WTC11 (cell line): ENCODE results near the gene PDK4. TPM values are rescaled to one million over a fixed set of nuclear protein-coding genes. Genes with fewer than 3 reads are reported as not detected.

Experiments used
- ATAC-seq: fragments of 200-7000 bp; cut with Tn5 transposase; 2 replicates; pipeline ENCODE4 v1.10.0; 2021; ENCODE audit warnings: mild to moderate bottlenecking, moderate library complexity
- CTCF ChIA-PET: fragments of 300-600 bp; sonication (Branson Sonifier 250); formaldehyde crosslinking; loops from one replicate; lab custom pipeline; 2021; ENCODE audit warnings: antibody characterized with exemption; lab: Charles Lee
- POLR2A ChIA-PET: fragments of 350-600 bp; sonication (Branson Sonifier 250); formaldehyde crosslinking; loops from one replicate; lab custom pipeline; 2021; ENCODE audit warnings: antibody characterized with exemption; lab: Charles Lee
- DNase-seq: peaks from one replicate; pipeline ENCODE4 v3.0.0; 2021; ENCODE audit warnings: low spot score
- H3K27ac Mint-ChIP-seq: 2 replicates; pipeline ENCODE4 v1.8.0; 2021; ENCODE audit warnings: mixed read lengths
- H3K27me3 Mint-ChIP-seq: 2 replicates; pipeline ENCODE4 v1.8.0; 2021; ENCODE audit warnings: low read depth, mild to moderate bottlenecking, moderate library complexity, mixed read lengths
- H3K36me3 Mint-ChIP-seq: 2 replicates; pipeline ENCODE4 v1.8.0; 2021; ENCODE audit warnings: mixed read lengths
- H3K4me1 Mint-ChIP-seq: 2 replicates; pipeline ENCODE4 v1.8.0; 2022; ENCODE audit warnings: mixed read lengths
- H3K4me3 Mint-ChIP-seq: 2 replicates; pipeline ENCODE4 v1.8.0; 2021; ENCODE audit warnings: mild to moderate bottlenecking, moderate library complexity, mixed read lengths
- H3K9me3 Mint-ChIP-seq: 2 replicates; pipeline ENCODE4 v1.8.0; 2021; ENCODE audit warnings: mixed read lengths
- CREM ChIP-seq: sonication (generic); formaldehyde crosslinking; IDR thresholded peaks from 2 replicates; pipeline ENCODE4 v1.8.1; 2022; ENCODE audit warnings: mild to moderate bottlenecking, missing genetic modification reagents, moderate library complexity
- ESRRA ChIP-seq: sonication (generic); formaldehyde crosslinking; IDR thresholded peaks from 2 replicates; pipeline ENCODE4 v1.8.1; 2022; ENCODE audit warnings: mild to moderate bottlenecking, missing genetic modification reagents, borderline replicate concordance
- HMGA2 ChIP-seq: fragments of 250-450 bp; sonication (Bioruptor Pico); IDR thresholded peaks from 2 replicates; pipeline ENCODE4 v1.4.0; 2021; ENCODE audit warnings: mild to moderate bottlenecking, moderate library complexity
- IRF2 ChIP-seq: sonication (generic); formaldehyde crosslinking; IDR thresholded peaks from 2 replicates; pipeline ENCODE4 v1.8.0; 2022; ENCODE audit warnings: low read depth, missing genetic modification reagents, borderline replicate concordance
- KAT7 ChIP-seq: sonication (generic); formaldehyde crosslinking; IDR thresholded peaks from 2 replicates; pipeline ENCODE4 v1.8.1; 2023; ENCODE audit warnings: missing genetic modification reagents, mild to moderate bottlenecking, borderline replicate concordance
- NR3C1 ChIP-seq: sonication (generic); formaldehyde crosslinking; conservative IDR thresholded peaks from 2 replicates; pipeline ENCODE4 v1.8.1; 2023; ENCODE audit warnings: low read depth, mild to moderate bottlenecking, missing genetic modification reagents
- SMAD4 ChIP-seq: sonication (generic); formaldehyde crosslinking; IDR thresholded peaks from 2 replicates; pipeline ENCODE4 v1.8.0; 2022; ENCODE audit warnings: mild to moderate bottlenecking, missing genetic modification reagents
- ZNF121 ChIP-seq: sonication (generic); formaldehyde crosslinking; IDR thresholded peaks from 2 replicates; pipeline ENCODE4 v1.8.0; 2023; ENCODE audit warnings: missing genetic modification reagents
- ZNF138 ChIP-seq: sonication (generic); formaldehyde crosslinking; conservative IDR thresholded peaks from 2 replicates; pipeline ENCODE4 v1.8.1; 2022; ENCODE audit warnings: mild to moderate bottlenecking, moderate library complexity, missing genetic modification reagents
- ZNF219 ChIP-seq: sonication (generic); formaldehyde crosslinking; IDR thresholded peaks from 2 replicates; pipeline ENCODE4 v1.8.0; 2023; ENCODE audit warnings: missing genetic modification reagents, mild to moderate bottlenecking, borderline replicate concordance
- ZNF396 ChIP-seq: fragments of 250-450 bp; sonication (Bioruptor Pico); IDR thresholded peaks from 2 replicates; pipeline ENCODE4 v1.8.0; 2021; ENCODE audit warnings: mild to moderate bottlenecking, moderate library complexity, borderline replicate concordance
- ZNF671 ChIP-seq: fragments of 250-450 bp; sonication (Bioruptor Pico); IDR thresholded peaks from 2 replicates; pipeline ENCODE4 v1.8.0; 2021; ENCODE audit warnings: mild to moderate bottlenecking
- total RNA-seq: library from RNA; stranded (reverse); gene quantifications from 3 replicates; pipeline ENCODE4 v1.2.3, GENCODE V29; 2021
- TF ChIP-seq, protein P1 (sequence below): fragments of 250-450 bp; sonication (Bioruptor Pico); conservative IDR thresholded peaks from 2 replicates; pipeline ENCODE4 v1.9.0; 2021; ENCODE audit warnings: mild to moderate bottlenecking
- TF ChIP-seq, protein P2 (sequence below): sonication (generic); formaldehyde crosslinking; IDR thresholded peaks from 2 replicates; pipeline ENCODE4 v1.8.1; 2023; ENCODE audit warnings: mild to moderate bottlenecking, missing genetic modification reagents
- TF ChIP-seq, protein P3 (sequence below): sonication (generic); formaldehyde crosslinking; IDR thresholded peaks from 2 replicates; pipeline ENCODE4 v1.8.0; 2022; ENCODE audit warnings: missing genetic modification reagents
- TF ChIP-seq, protein P4 (sequence below): sonication (generic); formaldehyde crosslinking; IDR thresholded peaks from 2 replicates; pipeline ENCODE4 v1.8.1; 2022; ENCODE audit warnings: mild to moderate bottlenecking, missing genetic modification reagents, moderate library complexity, borderline replicate concordance
- TF ChIP-seq, protein P5 (sequence below): fragments of 250-450 bp; sonication (Bioruptor Pico); IDR thresholded peaks from 2 replicates; pipeline ENCODE4 v2.1.2; 2022; ENCODE audit warnings: mild to moderate bottlenecking, moderate library complexity
- TF ChIP-seq, protein P6 (sequence below): sonication (generic); formaldehyde crosslinking; IDR thresholded peaks from 2 replicates; pipeline ENCODE4 v1.8.1; 2023; ENCODE audit warnings: mild to moderate bottlenecking, missing genetic modification reagents, moderate library complexity

The PDK4 gene
- total RNA-seq, 1 experiment from 2014 or later, result 0.31 TPM

DNA sequence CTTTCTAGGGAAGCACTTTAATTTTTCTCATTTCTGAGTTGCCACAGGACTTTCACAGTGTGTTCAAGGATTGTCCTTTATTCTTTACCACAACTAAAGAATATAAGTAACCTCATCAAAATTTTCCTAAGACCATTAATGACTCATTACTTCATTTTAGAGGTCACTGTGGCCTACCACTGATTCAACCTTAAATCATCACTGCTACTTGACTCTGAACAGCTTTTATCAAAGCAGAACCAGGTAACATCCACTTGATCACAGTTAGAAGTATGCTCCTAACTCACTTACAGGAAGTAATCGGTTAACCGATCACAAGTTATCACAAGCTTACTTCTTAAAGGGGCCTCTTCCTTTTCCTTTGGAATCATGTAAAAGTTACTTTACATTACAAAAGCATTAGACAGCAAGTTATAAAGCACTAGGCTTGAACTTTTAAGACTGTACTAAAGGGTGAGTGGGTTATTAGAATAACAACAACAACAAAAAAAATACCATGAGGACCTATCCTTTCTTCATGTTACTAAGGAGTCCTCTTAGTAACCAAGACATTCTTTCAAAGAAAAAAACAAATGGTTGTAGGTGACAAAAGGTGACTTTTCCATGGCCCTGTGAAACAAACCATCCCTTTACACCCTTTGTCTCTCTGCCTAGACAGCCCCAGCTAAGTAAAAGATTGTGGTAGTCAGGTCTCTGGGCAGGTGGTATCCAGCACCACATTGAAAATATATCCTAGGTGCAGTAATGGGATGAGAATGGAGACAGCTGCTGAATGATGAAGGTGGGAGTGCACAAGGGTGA, 40.0 kb upstream of the PDK4 start:
- H3K4me3 Mint-ChIP-seq, result no peak overlapping the region
- no peaks in the 10 kb centered on the region for H3K36me3 Mint-ChIP-seq
- POLR2A ChIA-PET, result no interaction called here
- H3K4me1 Mint-ChIP-seq, result peaks cover 10% of the 10 kb centered on the region
- no peaks in the 10 kb centered on the region for H3K9me3 Mint-ChIP-seq
- TF ChIP-seq, protein P1, sequence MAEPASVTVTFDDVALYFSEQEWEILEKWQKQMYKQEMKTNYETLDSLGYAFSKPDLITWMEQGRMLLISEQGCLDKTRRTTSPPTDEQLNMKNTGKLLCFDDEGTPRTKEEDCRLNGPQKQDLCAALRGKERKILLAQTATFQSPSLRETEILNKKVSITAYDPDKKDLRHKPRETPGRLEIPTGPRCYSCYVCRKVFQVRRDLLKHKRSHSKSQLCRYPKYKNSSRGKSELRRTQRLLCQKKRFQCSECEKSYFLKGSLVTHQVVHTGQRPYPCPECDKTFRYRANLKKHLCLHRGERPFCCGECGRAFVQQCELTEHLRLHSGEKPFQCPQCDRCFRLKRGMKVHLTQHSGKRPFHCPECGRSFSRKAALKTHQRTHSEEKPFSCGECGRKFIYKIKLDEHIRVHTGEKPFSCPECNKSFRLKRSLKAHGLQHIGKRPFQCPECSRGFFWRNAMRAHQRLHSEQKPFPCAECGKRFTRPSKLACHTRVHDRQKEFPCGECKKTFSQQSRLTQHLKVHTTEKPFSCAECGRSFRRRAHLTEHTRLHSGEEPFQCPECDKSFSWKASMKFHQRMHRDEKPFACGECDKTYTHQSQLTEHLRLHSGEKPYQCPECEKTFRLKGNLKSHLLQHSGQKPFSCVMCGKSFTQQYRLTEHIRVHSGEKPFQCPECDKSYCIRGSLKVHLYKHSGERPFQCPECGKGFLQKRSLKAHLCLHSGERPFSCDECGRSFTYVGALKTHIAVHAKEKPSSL (CRISPR knock-in tag), result no peak
- TF ChIP-seq, protein P2, sequence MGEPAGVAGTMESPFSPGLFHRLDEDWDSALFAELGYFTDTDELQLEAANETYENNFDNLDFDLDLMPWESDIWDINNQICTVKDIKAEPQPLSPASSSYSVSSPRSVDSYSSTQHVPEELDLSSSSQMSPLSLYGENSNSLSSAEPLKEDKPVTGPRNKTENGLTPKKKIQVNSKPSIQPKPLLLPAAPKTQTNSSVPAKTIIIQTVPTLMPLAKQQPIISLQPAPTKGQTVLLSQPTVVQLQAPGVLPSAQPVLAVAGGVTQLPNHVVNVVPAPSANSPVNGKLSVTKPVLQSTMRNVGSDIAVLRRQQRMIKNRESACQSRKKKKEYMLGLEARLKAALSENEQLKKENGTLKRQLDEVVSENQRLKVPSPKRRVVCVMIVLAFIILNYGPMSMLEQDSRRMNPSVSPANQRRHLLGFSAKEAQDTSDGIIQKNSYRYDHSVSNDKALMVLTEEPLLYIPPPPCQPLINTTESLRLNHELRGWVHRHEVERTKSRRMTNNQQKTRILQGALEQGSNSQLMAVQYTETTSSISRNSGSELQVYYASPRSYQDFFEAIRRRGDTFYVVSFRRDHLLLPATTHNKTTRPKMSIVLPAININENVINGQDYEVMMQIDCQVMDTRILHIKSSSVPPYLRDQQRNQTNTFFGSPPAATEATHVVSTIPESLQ (CRISPR knock-in tag), result no peak
- TF ChIP-seq ZNF396 (CRISPR knock-in tag) (no peak), ZNF121 (CRISPR knock-in tag) (no peak), SMAD4 (CRISPR knock-in tag) (no peak), IRF2 (CRISPR knock-in tag) (no peak)
- CTCF ChIA-PET, result interaction anchor here (0.7 to 1.1 kb wide), 2 partner anchors 92 to 125 kb away, joined by 3 read pairs; no protein-coding TSS in a partner anchor
- DNase-seq (no peak), ATAC-seq (no peak; the same call in 1 of the 2 replicates)
- H3K27me3 Mint-ChIP-seq, result no peaks in the 10 kb centered on the region
- H3K27ac Mint-ChIP-seq, result peak overlapping the region; percentile 84; the same call in 1 of the 2 replicates

DNA sequence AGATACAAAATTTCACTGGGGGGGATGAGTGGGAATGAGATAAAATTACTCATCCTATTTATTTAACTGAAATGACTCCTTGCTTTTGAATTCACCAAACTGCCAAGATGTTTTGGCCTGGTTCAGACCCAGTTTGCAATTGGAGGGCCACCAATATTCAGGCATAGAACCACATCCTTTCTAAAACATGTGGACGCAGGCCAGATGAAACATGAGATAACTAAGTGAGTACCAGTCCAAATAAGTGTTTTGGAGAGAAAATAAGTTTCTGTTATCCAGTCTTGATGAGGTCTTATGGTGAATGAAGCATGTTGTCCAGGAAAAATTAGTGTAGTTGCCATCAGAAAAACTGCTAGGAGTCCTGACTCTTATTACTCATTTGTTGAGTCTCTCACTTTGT, 36.3 kb upstream of the PDK4 start:
- Mint-ChIP-seq H3K4me3 (no peak overlapping the region), H3K27ac (no peak overlapping the region), H3K9me3 (no peaks in the 10 kb centered on the region), H3K4me1 (peaks cover 21% of the 10 kb centered on the region), H3K36me3 (no peaks in the 10 kb centered on the region), H3K27me3 (no peaks in the 10 kb centered on the region; the same call in 1 of the 2 replicates)
- CTCF ChIA-PET, result no interaction called here
- ATAC-seq, result no peak
- TF ChIP-seq, protein P3, sequence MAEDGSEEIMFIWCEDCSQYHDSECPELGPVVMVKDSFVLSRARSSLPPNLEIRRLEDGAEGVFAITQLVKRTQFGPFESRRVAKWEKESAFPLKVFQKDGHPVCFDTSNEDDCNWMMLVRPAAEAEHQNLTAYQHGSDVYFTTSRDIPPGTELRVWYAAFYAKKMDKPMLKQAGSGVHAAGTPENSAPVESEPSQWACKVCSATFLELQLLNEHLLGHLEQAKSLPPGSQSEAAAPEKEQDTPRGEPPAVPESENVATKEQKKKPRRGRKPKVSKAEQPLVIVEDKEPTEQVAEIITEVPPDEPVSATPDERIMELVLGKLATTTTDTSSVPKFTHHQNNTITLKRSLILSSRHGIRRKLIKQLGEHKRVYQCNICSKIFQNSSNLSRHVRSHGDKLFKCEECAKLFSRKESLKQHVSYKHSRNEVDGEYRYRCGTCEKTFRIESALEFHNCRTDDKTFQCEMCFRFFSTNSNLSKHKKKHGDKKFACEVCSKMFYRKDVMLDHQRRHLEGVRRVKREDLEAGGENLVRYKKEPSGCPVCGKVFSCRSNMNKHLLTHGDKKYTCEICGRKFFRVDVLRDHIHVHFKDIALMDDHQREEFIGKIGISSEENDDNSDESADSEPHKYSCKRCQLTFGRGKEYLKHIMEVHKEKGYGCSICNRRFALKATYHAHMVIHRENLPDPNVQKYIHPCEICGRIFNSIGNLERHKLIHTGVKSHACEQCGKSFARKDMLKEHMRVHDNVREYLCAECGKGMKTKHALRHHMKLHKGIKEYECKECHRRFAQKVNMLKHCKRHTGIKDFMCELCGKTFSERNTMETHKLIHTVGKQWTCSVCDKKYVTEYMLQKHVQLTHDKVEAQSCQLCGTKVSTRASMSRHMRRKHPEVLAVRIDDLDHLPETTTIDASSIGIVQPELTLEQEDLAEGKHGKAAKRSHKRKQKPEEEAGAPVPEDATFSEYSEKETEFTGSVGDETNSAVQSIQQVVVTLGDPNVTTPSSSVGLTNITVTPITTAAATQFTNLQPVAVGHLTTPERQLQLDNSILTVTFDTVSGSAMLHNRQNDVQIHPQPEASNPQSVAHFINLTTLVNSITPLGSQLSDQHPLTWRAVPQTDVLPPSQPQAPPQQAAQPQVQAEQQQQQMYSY (CRISPR knock-in tag), result no peak
- TF ChIP-seq, protein P4, sequence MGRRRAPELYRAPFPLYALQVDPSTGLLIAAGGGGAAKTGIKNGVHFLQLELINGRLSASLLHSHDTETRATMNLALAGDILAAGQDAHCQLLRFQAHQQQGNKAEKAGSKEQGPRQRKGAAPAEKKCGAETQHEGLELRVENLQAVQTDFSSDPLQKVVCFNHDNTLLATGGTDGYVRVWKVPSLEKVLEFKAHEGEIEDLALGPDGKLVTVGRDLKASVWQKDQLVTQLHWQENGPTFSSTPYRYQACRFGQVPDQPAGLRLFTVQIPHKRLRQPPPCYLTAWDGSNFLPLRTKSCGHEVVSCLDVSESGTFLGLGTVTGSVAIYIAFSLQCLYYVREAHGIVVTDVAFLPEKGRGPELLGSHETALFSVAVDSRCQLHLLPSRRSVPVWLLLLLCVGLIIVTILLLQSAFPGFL, result no peak
- TF ChIP-seq HMGA2, result no peak
- TF ChIP-seq, protein P5, sequence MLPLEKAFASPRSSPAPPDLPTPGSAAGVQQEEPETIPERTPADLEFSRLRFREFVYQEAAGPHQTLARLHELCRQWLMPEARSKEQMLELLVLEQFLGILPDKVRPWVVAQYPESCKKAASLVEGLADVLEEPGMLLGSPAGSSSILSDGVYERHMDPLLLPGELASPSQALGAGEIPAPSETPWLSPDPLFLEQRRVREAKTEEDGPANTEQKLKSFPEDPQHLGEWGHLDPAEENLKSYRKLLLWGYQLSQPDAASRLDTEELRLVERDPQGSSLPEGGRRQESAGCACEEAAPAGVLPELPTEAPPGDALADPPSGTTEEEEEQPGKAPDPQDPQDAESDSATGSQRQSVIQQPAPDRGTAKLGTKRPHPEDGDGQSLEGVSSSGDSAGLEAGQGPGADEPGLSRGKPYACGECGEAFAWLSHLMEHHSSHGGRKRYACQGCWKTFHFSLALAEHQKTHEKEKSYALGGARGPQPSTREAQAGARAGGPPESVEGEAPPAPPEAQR, result no peak
- TF ChIP-seq KAT7 (CRISPR knock-in tag), result no peak
- no peak for TF ChIP-seq ZNF671 (CRISPR knock-in tag)
- no peak for TF ChIP-seq ZNF219 (CRISPR knock-in tag)
- TF ChIP-seq NR3C1, result no peak
- TF ChIP-seq CREM, result no peak
- TF ChIP-seq ZNF138 (CRISPR knock-in tag), result no peak
- TF ChIP-seq, protein P6, sequence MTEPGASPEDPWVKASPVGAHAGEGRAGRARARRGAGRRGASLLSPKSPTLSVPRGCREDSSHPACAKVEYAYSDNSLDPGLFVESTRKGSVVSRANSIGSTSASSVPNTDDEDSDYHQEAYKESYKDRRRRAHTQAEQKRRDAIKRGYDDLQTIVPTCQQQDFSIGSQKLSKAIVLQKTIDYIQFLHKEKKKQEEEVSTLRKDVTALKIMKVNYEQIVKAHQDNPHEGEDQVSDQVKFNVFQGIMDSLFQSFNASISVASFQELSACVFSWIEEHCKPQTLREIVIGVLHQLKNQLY (CRISPR knock-in tag), result no peak
- TF ChIP-seq ESRRA, result no peak
- DNase-seq, result no peak
- POLR2A ChIA-PET, result no interaction called here
